Transverse colon (tissue), 1 donor: Measurements from ENCODE around the gene FAM13A.

ENCODE experiments used
- EP300 ChIP-seq: sonication (generic); formaldehyde crosslinking; IDR thresholded peaks from one replicate; pipeline ENCODE4 v1.6.1; 2017; ENCODE audit warnings: antibody characterized with exemption, low read depth
- POLR2A ChIP-seq: fragments of 450-650 bp; IDR thresholded peaks from one replicate; pipeline ENCODE4 v1.6.1; 2016; ENCODE audit warnings: antibody characterized with exemption, mild to moderate bottlenecking, moderate library complexity

- TF ChIP-seq EP300 (no peak), POLR2A (no peak)
Observed at GRCh38 chr4:88775529-88775928, 281.5 kb downstream of the FAM13A start.
